Stomach smooth muscle (tissue), 2 donors: Measurements from ENCODE around the gene DMXL1.
"Not testable (repeated sequence)": the region's sequence is repeated elsewhere in the genome, so short reads cannot be mapped to it uniquely, and the experiment has no call there.

Source experiments
- H3K27ac ChIP-seq: one replicate; pipeline ENCODE4 v1.7.0; 2013; ENCODE audit warnings: mild to moderate bottlenecking, low read length, inconsistent platforms
- H3K27me3 ChIP-seq, 2 donors: one replicate each; pipeline ENCODE4 v1.7.0; 2013; ENCODE audit warnings: low read length in 2 of 2; ENCODE audit not compliant: insufficient read depth in 2 of 2, control insufficient read depth in 1 of 2
- H3K36me3 ChIP-seq, 2 donors: one replicate each; pipeline ENCODE4 v1.7.0; 2013; ENCODE audit warnings: low read length in 2 of 2; ENCODE audit not compliant: control insufficient read depth in 2 of 2, insufficient read depth in 2 of 2
- H3K4me1 ChIP-seq: one replicate; pipeline ENCODE4 v1.7.0; 2013; ENCODE audit warnings: low read length; ENCODE audit not compliant: control insufficient read depth, insufficient read depth
- H3K4me3 ChIP-seq, 2 donors: one replicate each; pipeline ENCODE4 v1.7.0; 2013; ENCODE audit warnings: low read length in 2 of 2
- H3K9ac ChIP-seq, 2 donors: one replicate each; pipeline ENCODE4 v1.7.0; 2013; ENCODE audit warnings: low read length in 2 of 2, mild to moderate bottlenecking in 1 of 2
- H3K9me3 ChIP-seq, 2 donors: one replicate each; pipeline ENCODE4 v1.7.0; 2013; ENCODE audit warnings: low read length in 2 of 2; ENCODE audit not compliant: control insufficient read depth in 2 of 2
- donor health status: healthy.
- donor health status: Pancreatic carcinoma.

Gene DMXL1

DNA sequence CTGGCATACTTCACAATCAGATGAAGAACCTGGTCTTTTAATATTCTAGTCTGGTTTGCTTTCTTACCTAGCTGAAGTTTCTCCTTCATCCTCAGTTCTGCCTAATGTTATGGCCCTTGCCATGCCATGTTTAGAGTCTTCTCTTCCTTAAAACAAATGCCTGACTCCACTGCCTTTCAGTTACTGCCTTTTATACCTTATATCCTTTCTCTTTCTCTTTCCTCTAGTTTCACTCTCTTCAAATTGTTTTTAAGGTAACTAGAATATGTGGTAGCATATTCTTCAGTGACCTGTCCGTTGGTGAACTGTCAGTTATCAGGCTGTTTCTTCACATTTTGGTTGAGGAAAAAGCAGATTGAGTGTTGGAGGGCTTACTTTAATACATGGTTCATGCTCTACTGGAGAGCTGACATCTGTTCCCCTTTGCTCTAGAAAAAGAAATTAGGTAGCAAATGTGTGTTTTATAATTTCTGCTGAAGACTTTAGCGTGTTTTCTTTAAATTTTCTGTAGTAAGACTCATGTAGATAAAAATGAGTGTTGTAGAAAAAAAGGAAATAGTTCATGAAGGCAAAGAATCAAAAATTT is 103.8 kb downstream of the DMXL1 start:
- Histone ChIP-seq H3K4me1 (no peaks in the 10 kb centered on the region), H3K9ac (no peak overlapping the region), H3K36me3 (peaks cover 0 to 2% of the 10 kb centered on the region in 2 donors), H3K4me3 (no peak overlapping the region), H3K9me3 (no peaks in the 10 kb centered on the region), H3K27me3 (no peaks in the 10 kb centered on the region), H3K27ac (no peak overlapping the region)

DNA sequence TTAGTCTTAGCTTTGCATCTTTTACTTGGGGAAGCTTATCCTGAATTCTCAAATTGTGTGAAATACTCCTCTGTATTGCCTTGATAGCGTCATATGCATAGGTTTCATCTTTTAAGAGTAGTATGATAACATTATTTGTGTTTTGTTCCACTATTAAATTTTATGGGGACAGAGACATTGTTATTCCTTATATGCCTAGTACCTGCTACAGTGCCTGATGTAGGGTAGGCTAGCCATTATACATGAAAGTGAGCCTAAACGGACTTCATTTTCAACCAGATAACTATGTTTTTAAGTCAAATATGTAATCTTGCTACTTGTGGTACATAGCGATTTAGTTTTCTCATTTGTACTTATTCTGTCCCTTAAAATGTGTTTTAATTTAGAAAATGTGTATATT is 105.9 kb downstream of the DMXL1 start:
- Histone ChIP-seq H3K36me3 (peaks cover 0 to 2% of the 10 kb centered on the region in 2 donors), H3K27me3 (no peaks in the 10 kb centered on the region), H3K9me3 (no peaks in the 10 kb centered on the region), H3K4me3 (no peak overlapping the region), H3K4me1 (no peaks in the 10 kb centered on the region), H3K9ac (no peak overlapping the region), H3K27ac (no peak overlapping the region)

GRCh38 chr5:119177226-119177625 is 106.3 kb downstream of the DMXL1 start:
- H3K4me3 ChIP-seq: no peak overlapping the region
- peaks cover 0 to 2% of the 10 kb centered on the region in 2 donors for H3K36me3 ChIP-seq
- H3K9ac ChIP-seq: no peak overlapping the region
- H3K27me3 ChIP-seq: no peaks in the 10 kb centered on the region
- no peaks in the 10 kb centered on the region for H3K4me1 ChIP-seq
- no peak overlapping the region for H3K27ac ChIP-seq
- H3K9me3 ChIP-seq: no peaks in the 10 kb centered on the region

DNA sequence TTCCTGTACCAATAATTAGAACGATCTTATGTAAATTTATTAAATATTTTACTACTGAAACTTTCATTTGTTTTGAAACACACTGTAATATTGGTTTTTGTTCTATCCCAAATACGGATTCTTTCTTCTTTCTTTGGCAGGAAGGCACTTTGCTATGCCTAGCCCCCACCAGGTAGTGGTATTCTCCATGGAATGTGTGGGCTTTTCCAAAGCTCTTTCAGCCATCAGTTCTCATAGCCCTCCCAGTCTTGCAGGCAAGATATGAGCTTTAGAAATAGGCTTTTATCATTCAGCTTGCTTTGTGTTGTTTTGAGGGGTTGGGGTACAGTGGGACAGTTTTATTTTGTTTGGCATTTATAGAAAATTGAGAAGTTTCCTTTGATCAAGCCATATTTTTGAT is 107.5 kb downstream of the DMXL1 start:
- Histone ChIP-seq H3K27ac (no peak overlapping the region), H3K4me3 (no peak overlapping the region), H3K4me1 (no peaks in the 10 kb centered on the region), H3K9ac (no peak overlapping the region), H3K36me3 (peaks cover 0 to 2% of the 10 kb centered on the region in 2 donors), H3K27me3 (no peaks in the 10 kb centered on the region), H3K9me3 (no peaks in the 10 kb centered on the region)

- H3K27ac ChIP-seq: no peak overlapping the region
- H3K27me3 ChIP-seq: no peaks in the 10 kb centered on the region
- H3K4me3 ChIP-seq: no peak overlapping the region
- H3K4me1 ChIP-seq: no peaks in the 10 kb centered on the region
- H3K9me3 ChIP-seq: no peaks in the 10 kb centered on the region
- no peak overlapping the region for H3K9ac ChIP-seq
- H3K36me3 ChIP-seq: peaks cover 0 to 2% of the 10 kb centered on the region in 2 donors
Measured at GRCh38 chr5:119179857-119180641, 109.2 kb downstream of the DMXL1 start.

DNA sequence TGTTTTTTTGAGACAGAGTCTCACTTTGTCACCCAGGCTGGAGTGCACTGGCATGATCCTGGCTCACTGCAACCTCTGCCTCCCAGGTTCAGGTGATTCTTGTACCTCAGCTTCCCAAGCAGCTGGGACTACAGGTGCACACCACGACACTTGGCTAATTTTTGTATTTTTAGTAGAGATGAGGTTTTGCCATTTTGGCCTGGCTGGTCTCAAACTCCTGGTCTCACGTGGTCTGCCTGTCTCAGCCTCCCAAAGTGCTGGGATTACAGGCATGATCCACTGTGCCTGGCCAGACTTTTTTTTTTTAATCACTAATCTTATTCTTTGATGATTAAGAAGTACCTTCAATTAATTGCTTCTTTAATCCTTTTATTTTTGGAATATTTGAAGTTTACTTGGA is 114.6 kb downstream of the DMXL1 start:
- H3K9me3 ChIP-seq, H3K27me3 ChIP-seq, H3K9ac ChIP-seq, H3K4me3 ChIP-seq, H3K27ac ChIP-seq, H3K36me3 ChIP-seq, H3K4me1 ChIP-seq: not testable (repeated sequence)

DNA sequence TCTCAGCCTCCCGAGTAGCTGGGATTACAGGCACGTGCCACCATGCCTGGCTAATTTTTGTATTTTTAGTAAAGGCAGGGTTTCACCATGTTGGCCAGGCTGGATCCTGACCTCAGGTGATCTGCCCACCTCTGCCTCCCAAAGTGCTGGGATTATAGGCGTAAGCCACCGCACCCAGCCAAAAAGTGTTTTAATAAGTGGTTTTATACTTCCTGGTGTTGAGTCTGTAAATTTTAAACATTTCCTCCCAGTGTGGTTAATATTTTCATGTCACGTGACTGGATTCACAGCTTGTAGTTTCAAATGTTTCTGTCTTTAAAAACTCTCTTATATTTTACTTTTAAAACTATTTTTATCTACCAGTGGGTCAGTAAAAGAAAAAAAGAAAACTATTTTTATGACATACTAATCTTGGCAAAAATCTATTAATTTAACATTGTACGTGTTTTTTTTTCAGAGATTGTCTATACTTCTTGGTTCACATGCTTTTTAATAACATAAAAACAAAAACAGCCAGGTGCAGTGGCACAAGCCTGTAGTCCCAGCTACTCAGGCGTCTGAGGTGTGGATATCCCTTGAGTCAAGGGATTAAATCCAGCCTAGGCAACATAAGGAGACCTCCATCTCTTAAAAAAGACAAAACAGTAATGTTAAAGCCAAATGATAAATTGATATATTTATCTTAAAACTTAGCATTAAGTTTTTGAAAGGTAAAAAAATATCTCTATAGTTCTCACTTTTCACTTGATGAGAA is 117.1 kb downstream of the DMXL1 start:
- Histone ChIP-seq H3K27ac (no peak overlapping the region), H3K9ac (no peak overlapping the region), H3K27me3 (no peaks in the 10 kb centered on the region), H3K36me3 (peaks cover 0 to 11% of the 10 kb centered on the region in 2 donors), H3K4me3 (no peak overlapping the region), H3K9me3 (no peaks in the 10 kb centered on the region), H3K4me1 (no peaks in the 10 kb centered on the region)

DNA sequence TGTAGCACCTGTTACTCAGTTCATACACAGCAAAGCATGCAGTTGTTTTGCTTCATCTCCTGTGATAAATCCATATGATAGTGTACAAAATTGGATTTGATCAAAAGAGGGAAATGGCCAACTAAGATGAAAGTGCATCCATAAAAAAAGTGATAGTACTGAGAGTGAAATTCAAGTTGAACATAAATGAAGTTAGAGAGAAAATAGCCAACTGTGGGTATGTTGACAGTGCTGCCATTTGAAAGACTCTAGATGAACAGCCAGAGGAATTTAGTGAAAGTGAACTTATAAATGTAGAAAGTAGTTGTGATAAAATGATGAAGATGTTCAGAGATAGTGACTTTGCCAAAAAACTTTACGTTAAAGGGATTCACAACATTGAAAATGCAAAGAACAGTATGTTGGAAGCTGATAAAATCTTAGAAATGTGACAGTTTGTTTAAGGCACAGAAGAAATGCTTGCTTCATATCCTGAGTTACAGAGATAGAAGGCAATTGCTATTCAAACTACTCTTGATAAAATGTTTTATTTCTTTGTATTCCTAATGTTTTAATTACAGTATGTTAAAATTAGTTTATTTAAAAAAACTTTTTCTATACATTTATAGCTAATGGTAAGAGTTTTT is 119.7 kb downstream of the DMXL1 start:
- Histone ChIP-seq H3K36me3 (peaks cover 0 to 17% of the 10 kb centered on the region in 2 donors), H3K27me3 (no peaks in the 10 kb centered on the region), H3K4me1 (no peaks in the 10 kb centered on the region), H3K9ac (no peak overlapping the region), H3K27ac (no peak overlapping the region), H3K4me3 (no peak overlapping the region), H3K9me3 (no peaks in the 10 kb centered on the region)

- Histone ChIP-seq H3K4me3 (no peak overlapping the region), H3K27ac (no peak overlapping the region), H3K9me3 (no peaks in the 10 kb centered on the region), H3K36me3 (peaks cover 0 to 17% of the 10 kb centered on the region in 2 donors), H3K27me3 (no peaks in the 10 kb centered on the region), H3K9ac (no peak overlapping the region), H3K4me1 (no peaks in the 10 kb centered on the region)
Measured at GRCh38 chr5:119191944-119192343, 121.1 kb downstream of the DMXL1 start.

DNA sequence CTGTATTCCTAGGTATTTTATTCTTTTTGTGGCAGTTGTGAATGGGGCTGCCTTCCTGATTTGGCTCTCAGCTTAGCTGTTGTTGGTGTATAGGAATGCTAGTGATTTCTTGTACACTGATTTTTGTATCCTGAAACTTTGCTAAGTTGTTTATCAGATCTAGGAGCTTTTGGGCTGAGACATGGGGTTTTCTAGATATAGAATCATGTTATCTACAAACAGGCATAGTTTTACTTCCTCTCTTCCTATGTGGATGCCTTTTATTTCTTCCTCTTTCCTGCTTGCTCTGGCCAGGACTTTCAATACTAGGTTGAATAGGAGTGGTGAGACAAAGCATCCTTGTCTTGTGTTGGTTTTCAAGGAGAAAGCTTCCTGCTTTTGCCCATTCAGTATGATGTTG is 129.9 kb downstream of the DMXL1 start:
- Histone ChIP-seq H3K9ac (no peak overlapping the region), H3K4me3 (no peak overlapping the region), H3K9me3 (no peaks in the 10 kb centered on the region), H3K4me1 (no peaks in the 10 kb centered on the region), H3K27ac (no peak overlapping the region), H3K36me3 (peaks cover 19 to 26% of the 10 kb centered on the region in 2 donors), H3K27me3 (no peaks in the 10 kb centered on the region)
